NCI-H1694 treated with DMSO at 0.1 percent for 48 hours (cell line): ENCODE results near the gene PLEKHG4B.
"Not testable (repeated sequence)": the region's sequence is repeated elsewhere in the genome, so short reads cannot be mapped to it uniquely, and the experiment has no call there.

Experiments
- DNase-seq: peaks from one replicate; lab custom pipeline; 2025; lab: John Stamatoyannopoulos, UW

Gene PLEKHG4B

DNA sequence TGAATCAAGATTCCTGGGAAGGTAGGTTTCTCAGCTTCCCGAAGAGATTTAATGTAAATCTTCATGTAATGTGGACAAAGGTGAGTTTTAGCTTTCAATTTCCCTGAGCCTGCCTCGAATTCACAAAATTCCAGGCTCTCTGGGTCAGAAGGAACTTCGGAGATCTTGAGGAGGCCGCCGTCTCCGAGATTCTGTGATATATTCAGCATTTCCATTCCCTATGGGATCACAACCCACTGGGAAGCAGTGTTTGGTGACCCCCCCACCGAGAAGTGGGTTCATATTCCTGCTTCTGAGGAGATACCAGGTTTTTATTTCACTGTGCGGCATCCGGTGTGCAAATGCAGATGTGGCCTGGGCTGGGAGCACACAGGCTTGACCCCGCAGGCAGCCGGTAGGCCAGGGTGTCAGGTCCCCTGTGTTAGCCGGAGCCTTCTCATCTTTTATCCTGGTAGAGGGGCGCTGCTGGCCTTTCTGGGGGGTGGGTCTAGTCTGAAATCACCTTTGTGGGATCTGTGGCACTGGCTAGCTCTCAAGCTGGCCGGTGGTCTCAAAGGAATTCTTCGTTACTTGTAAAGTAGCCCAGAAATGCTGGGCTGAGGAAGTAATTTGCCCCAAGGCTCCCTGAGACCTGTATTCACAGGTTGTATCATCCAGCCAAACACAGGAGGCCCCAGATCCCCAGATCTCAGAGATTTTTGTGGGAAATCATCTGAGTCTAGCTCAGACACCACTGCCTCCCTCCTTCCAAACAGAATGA is 1.4 kb downstream of the PLEKHG4B start:
- DNase-seq, result no peak

DNA sequence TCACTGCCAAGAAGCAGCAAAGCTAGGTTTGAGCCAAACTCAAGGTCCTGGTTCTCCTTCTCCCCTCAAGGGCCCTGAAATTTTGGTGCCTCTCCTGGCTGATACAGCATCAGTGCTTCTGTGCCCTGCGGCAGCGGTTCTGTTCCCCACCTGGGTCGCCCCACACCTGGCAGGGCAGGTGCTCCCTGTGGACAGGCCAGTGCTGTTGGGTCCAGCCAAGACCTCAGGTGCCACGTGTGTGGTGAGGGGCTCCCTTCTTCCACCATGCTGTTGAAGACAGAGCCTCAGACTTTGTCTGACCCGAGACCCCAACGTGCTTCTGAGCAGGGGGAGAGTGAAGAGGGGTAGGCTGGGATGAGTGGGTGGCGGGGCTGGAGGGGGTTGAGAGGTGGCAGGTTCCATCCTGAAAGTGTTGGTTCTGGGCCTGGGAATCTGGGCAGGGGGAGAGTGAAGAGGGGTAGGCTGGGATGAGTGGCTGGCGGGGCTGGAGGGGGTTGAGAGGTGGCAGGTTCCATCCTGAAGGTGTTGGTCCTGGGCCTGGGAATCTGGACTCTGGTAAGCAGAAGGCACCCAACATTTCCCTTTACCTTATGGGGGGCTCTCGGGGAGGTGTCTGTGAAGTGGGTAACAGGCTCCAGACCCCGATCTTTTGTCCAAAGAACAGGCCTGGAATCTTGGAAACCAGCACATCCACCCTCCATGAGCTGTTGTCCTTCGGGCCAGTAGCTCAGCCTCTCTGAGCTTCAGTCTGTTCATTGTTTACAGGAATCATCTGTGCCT is 2.3 kb downstream of the PLEKHG4B start:
- DNase-seq, result no peak

DNA sequence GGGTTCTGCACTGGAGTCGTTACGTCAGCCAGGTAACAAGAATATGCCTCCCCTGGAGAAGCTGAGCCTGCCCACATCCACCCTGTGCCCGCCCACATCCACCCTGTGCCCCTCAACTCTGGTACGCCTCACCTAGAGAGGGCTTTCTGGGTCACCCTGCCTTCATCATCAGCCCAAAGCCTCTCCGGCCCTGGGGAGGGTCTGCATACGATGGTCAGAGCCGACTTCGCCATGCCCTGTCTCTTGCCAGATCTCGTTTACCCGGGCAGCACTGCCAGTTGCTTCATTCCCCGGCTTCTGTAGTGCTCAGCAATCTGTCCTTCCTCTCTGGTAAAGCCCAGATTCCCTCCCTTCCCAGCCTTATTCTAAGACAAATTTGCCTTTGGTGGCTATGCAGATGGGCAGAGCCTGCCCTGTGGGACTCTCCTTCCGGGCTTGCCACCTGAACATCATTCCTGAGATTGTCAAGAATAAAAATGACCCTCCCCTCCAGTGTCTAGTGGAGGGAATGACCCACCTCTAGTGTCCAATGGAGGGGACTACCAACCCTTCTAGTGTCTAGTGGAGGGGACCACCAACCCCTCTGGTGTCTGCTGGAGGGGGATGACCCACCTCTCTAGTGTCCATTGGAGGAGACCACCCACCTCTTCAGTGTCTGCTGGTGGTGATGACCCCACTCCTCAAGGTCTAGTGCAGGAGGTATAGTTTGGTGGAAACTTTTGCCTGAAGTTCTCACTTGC is 3.4 kb downstream of the PLEKHG4B start:
- DNase-seq, result no peak

DNA sequence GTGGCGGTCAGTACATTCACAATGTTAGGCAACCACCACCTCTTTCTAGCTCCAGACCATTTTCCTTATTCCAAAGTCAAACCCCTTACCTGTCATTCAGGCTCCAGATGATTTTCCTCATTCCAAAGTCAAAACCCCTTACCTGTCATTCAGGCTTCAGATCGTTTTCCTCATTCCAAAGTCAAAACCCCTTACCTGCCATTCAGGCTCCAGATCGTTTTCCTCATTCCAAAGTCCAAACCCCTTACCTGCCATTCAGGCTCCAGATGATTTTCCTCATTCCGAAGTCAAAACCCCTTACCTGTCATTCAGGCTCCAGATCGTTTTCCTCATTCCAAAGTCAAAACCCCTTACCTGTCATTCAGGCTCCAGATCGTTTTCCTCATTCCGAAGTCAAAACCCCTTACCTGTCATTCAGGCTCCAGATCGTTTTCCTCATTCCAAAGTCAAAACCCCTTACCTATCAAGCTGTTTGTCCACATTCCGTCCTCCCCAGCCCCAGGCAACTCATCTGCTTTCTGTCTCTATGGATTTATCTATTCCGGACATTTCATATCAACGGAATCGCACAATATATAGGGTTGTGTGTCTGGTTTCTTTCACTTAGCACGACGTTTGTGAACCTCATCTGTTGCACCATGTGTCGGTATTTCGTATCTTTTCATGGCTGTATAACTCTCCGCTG is 5.2 kb downstream of the PLEKHG4B start:
- no peak for DNase-seq

DNA sequence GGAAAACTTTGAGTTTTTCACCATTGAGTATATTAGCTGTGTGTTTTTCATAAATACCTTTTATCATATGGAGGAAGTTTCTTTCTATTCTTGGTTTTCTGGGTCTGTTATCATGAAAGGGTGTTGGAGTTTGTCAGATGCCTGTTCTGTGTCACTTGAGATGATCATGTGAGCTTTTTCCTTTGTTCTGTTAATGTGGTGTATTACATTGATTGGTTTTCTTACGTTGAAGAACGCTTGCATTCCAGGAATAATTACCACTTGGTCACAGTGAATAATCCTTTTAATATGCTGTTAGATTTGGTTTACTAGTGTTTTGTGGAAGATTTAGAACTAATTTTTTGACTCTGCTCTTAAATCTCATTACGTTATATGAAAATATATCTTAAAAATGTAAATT is 7.8 kb downstream of the PLEKHG4B start:
- DNase-seq, result no peak

DNA sequence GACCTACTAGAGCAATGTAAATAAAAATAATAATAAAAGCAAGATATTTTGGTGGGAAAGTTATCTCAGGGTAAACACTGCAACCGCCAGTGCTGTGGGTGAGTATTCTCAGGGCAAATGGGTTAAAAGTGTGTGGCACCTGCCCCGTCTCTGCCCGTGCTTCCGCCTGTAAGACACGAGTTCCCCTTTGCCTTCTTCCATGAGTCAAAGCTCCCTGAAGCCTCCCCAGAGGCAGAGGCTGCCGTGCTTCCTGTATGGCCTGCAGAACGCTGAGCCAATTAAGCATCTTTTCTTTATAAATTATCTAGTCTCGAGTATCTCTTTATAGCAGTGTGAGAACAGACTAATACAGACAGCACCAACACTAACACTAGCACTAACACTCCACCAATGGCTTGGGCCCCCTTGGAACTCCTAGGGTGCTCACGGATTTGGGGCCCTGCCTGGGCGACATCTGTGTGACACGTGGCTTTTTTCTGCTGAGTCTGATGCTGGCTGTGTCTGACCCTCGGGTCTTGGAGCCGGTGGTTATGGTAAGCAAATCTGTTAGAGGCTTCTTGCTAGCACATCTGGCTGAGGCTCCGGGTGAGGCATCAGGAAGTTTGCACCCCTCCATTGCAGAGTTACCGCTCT is 10.6 kb downstream of the PLEKHG4B start:
- DNase-seq, result no peak

DNA sequence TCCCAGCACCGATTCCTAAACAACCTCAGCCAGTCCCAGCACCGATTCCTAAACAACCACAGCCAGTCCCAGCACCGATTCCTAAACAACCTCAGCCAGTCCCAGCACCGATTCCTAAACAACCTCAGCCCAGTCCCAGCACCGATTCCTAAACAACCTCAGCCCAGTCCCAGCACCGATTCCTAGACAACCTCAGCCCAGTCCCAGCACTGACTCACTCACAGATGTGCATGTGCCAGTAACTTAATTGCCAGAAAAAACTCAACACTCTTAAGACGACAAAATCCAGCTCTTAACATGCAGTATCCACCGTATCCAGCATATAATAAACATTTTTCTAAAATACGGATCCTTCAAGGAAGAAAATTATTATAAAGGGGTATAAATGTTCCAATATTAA is 12.1 kb downstream of the PLEKHG4B start:
- not testable (repeated sequence) for DNase-seq

DNA sequence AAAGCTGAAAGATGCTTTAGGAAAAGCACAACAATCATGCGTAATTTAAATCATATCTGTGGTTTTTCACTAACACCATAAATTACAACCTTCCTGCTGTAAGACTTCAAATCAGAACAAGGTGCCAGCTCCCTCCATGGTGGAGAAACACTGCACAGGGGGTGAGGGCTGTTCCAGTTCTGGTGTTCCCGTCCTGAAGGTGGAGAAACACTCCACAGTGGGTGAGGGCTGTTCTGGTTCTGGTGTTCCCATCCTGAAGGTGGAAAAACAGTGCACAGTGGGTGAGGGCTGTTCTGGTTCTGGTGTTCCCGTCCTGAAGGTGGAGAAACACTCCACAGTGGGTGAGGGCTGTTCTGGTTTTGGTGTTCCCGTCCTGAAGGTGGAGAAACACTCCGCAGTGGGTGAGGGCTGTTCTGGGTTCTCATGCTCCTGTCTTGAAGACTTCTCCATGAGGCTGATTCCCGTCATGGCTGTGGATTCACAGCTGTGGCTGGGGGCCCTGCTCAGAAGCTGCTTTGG is 12.9 kb downstream of the PLEKHG4B start:
- DNase-seq, result no peak

DNA sequence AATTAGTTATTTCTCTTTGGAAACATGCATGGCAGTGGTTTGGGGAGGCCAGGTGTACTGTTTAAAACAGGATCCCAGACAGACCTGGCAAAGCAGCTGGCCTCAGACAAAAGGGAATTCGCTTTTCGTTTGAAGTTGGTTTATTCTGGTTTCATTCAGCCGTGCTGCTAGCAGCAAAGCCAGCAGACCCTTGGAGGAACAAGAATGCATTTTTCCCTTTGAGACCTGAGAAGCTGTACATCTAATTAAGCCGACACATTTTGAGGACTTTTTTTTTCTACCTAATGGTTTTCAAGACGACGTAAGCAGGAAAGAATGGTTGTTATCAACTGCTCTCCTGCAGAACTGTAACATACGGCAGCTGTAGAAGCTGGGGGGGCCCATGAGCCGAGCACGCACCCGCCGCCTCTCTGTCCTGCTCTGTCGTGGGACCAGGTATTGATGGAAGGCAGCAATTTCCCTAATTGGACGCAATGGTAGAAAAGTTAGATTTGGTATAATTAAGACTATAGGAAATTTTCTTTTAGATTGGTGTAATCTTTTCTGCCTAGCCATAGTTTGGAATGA is 13.6 kb downstream of the PLEKHG4B start:
- DNase-seq, result no peak

DNA sequence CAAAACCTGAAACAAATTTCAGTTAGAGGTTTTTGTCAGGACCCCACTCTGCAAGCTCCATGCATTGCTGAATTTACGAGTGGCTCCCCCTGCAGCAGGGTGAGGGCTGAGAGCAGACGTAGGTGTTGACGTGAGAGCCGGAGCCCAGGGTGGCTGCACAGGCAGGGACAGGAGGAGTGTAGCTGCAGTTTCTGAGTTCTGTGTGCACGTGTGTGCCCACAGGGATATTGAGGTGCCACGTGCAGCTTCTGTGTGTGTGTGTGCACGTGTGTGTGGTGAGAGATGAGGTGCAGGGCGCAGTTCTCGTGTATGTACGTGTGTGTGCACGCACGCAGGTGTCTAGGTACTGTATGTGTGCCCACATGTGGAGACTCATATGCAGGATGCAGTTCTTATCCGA is 14.6 kb downstream of the PLEKHG4B start:
- DNase-seq, result no peak

DNA sequence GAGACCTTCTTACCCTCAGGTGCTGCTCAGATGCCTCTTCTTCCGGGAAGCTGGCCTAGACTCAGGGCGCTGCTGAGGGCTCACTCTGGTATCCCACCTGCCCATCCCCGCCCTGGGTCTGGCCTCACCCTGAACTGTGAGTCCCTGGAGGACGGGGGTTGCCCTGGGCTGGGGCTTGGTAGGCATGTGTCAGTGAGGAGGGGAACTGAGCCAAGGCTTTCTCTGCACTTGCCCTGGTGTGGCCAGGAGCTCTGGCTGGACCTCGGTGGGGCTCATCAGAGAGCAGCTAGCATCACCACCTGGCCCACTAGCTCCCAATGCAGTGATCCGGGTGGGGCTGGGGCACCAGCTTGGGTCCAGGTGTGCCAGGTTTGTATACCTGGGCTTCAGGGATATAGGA is 15.6 kb downstream of the PLEKHG4B start:
- no peak for DNase-seq

DNA sequence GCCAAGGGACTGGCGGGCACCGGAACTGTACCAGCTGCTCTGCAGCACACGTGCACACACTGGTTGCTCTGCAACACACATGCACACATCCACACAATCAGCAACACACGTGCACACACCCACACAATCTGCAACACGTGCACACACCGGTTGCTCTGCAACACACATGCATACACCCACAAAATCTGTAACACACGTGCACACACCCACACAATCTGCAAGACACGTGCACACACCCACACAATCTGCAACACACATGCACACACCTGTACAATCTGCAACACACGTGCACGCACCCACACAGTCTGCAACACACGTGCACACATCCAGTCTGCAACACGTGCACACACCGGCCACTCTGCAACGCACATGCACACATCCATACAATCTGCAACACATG is 17.9 kb downstream of the PLEKHG4B start:
- no peak for DNase-seq

DNA sequence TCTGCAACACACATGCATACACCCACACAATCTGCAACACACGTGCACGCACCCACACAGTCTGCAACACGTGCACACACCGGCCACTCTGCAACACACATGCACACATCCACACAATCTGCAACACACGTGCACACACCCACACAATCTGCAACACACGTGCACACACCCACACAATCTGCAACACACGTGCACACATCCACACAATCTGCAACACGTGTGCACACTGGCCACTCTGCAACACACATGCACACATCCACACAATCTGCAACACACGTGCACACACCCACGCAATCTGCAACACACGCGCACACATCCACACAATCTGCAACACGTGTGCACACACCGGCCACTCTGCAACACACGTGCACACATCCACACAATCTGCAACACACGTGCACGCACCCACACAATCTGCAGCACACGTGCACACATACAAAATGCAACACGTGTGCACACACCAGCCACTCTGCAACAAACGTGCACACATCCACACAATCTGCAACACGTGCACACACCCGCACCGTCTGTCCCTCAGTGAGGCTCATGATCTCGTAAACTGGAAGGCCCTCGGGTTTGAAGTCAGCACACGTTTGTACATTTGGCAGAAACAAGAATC is 18.4 kb downstream of the PLEKHG4B start:
- DNase-seq, result no peak

DNA sequence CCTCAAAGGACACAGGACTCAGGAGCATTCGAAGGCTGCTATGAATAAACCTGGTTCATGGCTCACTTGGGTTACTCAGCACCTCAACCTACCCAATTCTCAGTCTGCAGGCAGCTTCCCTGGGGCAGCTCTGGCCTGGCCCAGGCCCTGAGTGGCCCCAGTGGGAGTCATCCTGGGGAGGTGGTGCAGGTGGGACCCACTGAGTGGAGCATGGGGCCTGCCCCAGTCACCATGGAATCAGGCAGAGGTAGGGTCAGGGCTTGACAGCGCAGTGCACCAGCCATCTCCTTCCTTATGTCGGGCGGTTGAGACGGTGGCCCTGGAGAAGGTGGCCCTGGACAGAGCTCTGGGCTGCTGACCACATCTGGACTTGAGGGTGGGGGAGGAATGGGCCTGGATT is 19.2 kb downstream of the PLEKHG4B start:
- DNase-seq, result no peak

DNA sequence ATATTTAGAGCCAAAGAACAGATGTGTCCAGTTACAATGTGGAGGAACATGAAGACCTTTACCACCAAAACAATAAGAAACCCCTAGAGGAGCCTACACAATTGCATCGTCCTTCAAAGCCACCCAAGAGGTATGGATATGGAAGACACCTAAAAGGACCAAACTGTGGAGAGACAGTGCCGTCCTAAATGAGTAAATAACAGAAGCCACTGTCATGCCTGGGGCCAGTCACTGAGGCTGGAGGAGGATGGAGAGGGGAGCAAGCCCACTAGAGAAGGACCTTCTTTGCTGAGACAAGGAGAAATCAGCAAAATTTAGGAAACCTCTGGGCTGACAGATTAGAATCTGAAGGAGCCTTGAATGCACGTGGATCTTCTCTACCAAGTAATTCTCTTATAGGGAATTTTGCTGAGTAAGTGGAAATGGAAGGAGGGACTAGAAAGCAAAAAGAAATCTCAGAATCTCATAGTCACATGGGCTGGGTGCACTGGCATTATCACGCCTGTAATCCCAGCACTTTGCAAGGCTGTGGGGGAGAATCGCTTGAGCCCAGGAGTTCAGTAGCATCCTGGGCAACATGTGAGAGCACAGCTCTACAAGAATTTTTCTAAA is 27.6 kb downstream of the PLEKHG4B start:
- DNase-seq, result no peak

DNA sequence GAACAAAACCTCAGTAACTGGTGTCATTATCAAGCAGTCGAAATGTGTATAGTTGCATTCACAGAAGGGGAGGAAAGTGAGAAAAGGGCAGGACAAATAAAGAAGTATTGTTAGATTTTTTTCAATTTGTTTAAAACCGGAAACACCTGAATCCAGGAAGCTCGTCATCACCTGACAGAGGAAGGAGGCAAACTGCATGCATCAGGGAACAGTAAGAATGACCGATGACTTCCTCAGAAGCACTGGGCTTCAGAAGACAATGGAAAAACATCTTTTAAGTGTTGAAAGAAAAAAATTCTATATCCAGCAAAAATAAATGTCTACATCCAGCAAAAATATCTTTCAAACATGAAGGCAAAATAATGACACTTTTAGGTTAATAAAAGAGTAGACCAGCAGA is 29.5 kb downstream of the PLEKHG4B start:
- no peak for DNase-seq

DNA sequence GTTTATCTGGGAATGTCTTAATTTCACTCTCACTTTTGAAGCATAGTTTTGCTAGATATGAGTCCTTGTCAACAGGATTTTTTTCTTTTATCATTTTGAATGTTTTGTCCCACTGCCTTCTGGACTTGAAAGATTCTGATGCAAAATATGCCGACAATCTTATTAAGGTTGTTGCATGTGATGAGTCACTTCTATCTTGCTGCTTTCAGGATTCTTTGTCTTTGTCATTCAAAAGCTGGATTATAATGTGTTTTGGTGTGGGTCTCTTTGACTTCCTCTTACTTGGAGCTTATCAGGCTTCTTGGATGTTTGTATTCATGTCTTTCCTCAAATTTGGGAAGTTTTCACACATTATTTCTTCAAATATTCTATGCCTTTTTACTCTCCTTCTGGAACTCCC is 33.8 kb downstream of the PLEKHG4B start:
- no peak for DNase-seq

DNA sequence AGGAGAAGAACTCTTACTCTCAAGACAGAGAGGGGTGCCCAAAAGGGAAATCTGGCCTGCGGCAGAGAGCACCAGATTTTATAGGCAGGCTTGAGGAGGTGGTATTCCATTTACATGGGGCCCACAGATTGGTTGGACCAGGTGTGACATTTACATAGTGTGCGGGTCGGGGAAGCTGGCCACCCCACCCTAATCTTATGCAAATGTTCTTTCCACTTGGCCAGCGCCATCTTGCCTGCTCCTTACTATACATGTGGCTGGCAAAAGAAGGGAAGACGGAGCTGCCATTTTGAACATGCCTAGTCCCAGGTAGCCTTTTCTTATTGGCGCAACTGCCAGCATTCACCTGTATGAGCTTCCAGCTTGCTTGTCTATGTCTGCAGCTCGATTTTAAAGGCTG is 34.8 kb downstream of the PLEKHG4B start:
- no peak for DNase-seq

DNA sequence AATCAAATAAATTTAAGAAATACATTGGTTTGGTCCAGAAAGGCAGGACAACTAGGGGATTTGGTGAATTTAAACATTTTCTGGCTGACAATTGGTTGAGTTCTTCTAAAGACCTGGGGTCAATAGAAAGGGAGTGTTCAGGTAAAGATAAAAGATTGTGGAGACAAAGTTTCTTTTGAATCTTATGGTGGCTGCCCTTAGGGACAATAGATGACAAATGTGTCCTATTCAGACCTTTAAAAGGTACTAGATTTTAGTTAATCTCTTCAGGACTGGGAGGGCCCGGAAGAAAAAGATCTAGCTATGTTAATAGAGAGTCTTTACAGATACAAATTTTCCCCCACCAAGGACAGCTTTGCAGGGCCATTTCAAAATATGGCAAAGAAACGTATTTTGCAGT is 35.9 kb downstream of the PLEKHG4B start:
- DNase-seq, result no peak

DNA sequence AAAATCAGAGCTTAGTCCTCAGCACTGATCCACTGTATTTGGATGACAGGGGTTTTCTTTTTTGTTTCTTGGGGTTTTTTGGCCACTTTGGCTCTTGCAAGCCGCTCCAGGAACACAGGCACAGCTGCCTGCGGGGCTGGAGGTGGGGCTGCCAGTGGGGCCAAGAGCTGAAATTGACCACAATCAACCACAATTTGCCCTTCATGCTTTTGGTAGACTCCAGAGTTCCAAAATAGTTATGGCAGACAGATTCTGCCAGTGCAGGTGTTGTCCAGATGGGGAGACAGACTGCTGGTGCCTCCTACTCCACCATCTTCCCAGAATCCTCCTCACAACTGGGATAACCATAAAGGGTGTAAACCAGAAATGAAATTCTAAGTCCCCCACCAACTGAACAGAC is 36.5 kb downstream of the PLEKHG4B start:
- no peak for DNase-seq
